Thoracic aorta (tissue), 2 donors: ENCODE results near the gene MIEF2. TPM values are rescaled to one million over a fixed set of nuclear protein-coding genes. Genes with fewer than 3 reads are reported as not detected.
A peak's percentile ranks its signal among the peaks of the same experiment; 100 is the strongest.

ENCODE experiments used
- ATAC-seq: fragments of 150-250 bp; one replicate; pipeline ENCODE4 v1.8.0; 2017; ENCODE audit warnings: low read depth; ENCODE audit not compliant: insufficient number of reproducible peaks, low FRiP score
- DNase-seq: peaks from one replicate; pipeline ENCODE4 v3.0.0-alpha.2; 2020; ENCODE audit warnings: low spot score
- H3K27ac ChIP-seq, 2 donors: fragments of 200-600 bp; sonication (generic); 1 replicate in 1 of 2; 2 replicates in 1 of 2; pipeline ENCODE4 v1.5.1; 2016; ENCODE audit warnings: mild to moderate bottlenecking in 2 of 2, moderate library complexity in 2 of 2
- H3K27me3 ChIP-seq: fragments of 200-600 bp; sonication (generic); replicated peaks from 2 replicates; pipeline ENCODE4 v1.6.0; 2016; ENCODE audit warnings: mild to moderate bottlenecking; ENCODE audit not compliant: insufficient read depth
- H3K36me3 ChIP-seq: fragments of 200-600 bp; sonication (generic); one replicate; pipeline ENCODE4 v1.5.1; 2016
- H3K4me1 ChIP-seq, 2 donors: fragments of 200-600 bp; sonication (generic); 1 replicate in 1 of 2; 2 replicates in 1 of 2; pipeline versions ENCODE4 v1.5.1 to v1.6.0; 2016; ENCODE audit warnings: low read depth in 2 of 2, mild to moderate bottlenecking in 1 of 2; ENCODE audit not compliant: control insufficient read depth in 1 of 2
- H3K4me3 ChIP-seq: fragments of 200-600 bp; sonication (generic); 2 replicates; pipeline ENCODE4 v1.5.1; 2016; ENCODE audit warnings: mild to moderate bottlenecking
- H3K9me3 ChIP-seq: fragments of 200-600 bp; sonication (generic); 2 replicates; pipeline ENCODE4 v1.5.1; 2016
- CTCF ChIP-seq: fragments of 200-600 bp; sonication (generic); IDR thresholded peaks from one replicate; pipeline ENCODE4 v1.5.1; 2019; ENCODE audit warnings: antibody characterized with exemption
- total RNA-seq, 2 donors: library from RNA; depleted of rRNA; stranded (reverse); fragments of >200 nt; gene quantifications; one replicate each; pipeline versions ENCODE4 v1.1.0 to v1.2.3, GENCODE V29; 2016

Gene MIEF2
- total RNA-seq, 2 donors from 2014 or later = 31.7 to 33.8 TPM

GRCh38 chr17:18246109-18246725, 14.2 kb upstream of the MIEF2 start:
- Histone ChIP-seq H3K9me3 (no peaks in the 10 kb centered on the region), H3K4me3 (no peak overlapping the region), H3K27ac (no peak overlapping the region), H3K36me3 (peaks cover 66% of the 10 kb centered on the region), H3K4me1 (no peaks in the 10 kb centered on the region), H3K27me3 (no peaks in the 10 kb centered on the region)
- no peak for TF ChIP-seq CTCF
- no peak for ATAC-seq
- DNase-seq = no peak

GRCh38 chr17:18246880-18247612, 13.4 kb upstream of the MIEF2 start:
- TF ChIP-seq CTCF = no peak
- ATAC-seq (no peak), DNase-seq (no peak)
- peaks cover 68% of the 10 kb centered on the region for H3K36me3 ChIP-seq
- H3K4me3 ChIP-seq = no peak overlapping the region
- no peaks in the 10 kb centered on the region for H3K4me1 ChIP-seq
- H3K9me3 ChIP-seq = no peaks in the 10 kb centered on the region
- no peak overlapping the region for H3K27ac ChIP-seq
- H3K27me3 ChIP-seq = no peaks in the 10 kb centered on the region

- Histone ChIP-seq H3K9me3 (no peaks in the 10 kb centered on the region), H3K27ac (no peak overlapping the region), H3K36me3 (peaks cover 73% of the 10 kb centered on the region), H3K4me3 (no peak overlapping the region), H3K27me3 (no peaks in the 10 kb centered on the region), H3K4me1 (no peaks in the 10 kb centered on the region)
- ATAC-seq = no peak
- DNase-seq = no peak
- no peak for TF ChIP-seq CTCF
Measured at GRCh38 chr17:18247613-18248001, 12.9 kb upstream of the MIEF2 start.

GRCh38 chr17:18248300-18248731, 12.1 kb upstream of the MIEF2 start:
- Histone ChIP-seq H3K4me3 (no peak overlapping the region), H3K4me1 (no peaks in the 10 kb centered on the region), H3K36me3 (peaks cover 77% of the 10 kb centered on the region), H3K9me3 (no peaks in the 10 kb centered on the region), H3K27ac (no peak overlapping the region), H3K27me3 (no peaks in the 10 kb centered on the region)
- DNase-seq (no peak), ATAC-seq (no peak)
- peak; percentile 59 for TF ChIP-seq CTCF

- no peak for TF ChIP-seq CTCF
- H3K4me1 ChIP-seq = no peaks in the 10 kb centered on the region
- no peaks in the 10 kb centered on the region for H3K9me3 ChIP-seq
- peaks cover 81% of the 10 kb centered on the region for H3K36me3 ChIP-seq
- no peak overlapping the region for H3K4me3 ChIP-seq
- H3K27ac ChIP-seq = no peak overlapping the region
- no peaks in the 10 kb centered on the region for H3K27me3 ChIP-seq
- ATAC-seq (no peak), DNase-seq (no peak)
Measured at GRCh38 chr17:18248811-18249210, 11.7 kb upstream of the MIEF2 start.
